ENCODE data around the gene DYNC2H1.

DYNC2H1 gene

DNA sequence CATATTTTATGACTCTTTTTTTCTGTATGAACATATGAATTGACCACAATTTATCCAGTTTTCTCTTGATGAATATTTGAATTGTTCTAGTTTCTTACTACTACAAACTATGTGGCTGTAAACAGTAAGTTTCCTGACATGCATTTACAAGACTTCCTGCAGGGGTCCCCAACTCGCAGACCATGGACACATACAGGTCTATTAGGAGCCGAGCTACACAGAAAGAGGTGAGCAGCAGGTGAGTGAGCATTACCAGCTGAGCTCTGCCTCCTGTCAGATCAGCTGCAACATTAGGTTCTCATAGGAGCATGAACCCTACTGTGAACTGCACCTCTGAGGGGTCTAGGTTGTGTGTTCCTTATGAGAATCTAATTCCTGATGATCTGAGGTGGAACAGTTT is 379.4 kb downstream of the DYNC2H1 start:
- no peak overlapping the region for H3K4me3 ChIP-seq (ENCODE audit: insufficient read depth, low read depth, low read length, poor library complexity, severe bottlenecking)
- H3K27ac ChIP-seq (ENCODE audit: insufficient read depth, low read length, poor library complexity, severe bottlenecking): no peak overlapping the region
- H3K9me3 ChIP-seq (ENCODE audit: control insufficient read depth, low read length): no peaks in the 10 kb centered on the region
- H3K36me3 ChIP-seq (ENCODE audit: control insufficient read depth, insufficient read depth, low read length): no peaks in the 10 kb centered on the region
- no peaks in the 10 kb centered on the region for H3K27me3 ChIP-seq (replicated peaks; ENCODE audit: control insufficient read depth, insufficient read depth, low read length, poor library complexity, severe bottlenecking)
- DNase-seq: no peak
- no peaks in the 10 kb centered on the region for H3K4me1 ChIP-seq (ENCODE audit: control insufficient read depth, insufficient read depth, low read length, poor library complexity, severe bottlenecking)

DNA sequence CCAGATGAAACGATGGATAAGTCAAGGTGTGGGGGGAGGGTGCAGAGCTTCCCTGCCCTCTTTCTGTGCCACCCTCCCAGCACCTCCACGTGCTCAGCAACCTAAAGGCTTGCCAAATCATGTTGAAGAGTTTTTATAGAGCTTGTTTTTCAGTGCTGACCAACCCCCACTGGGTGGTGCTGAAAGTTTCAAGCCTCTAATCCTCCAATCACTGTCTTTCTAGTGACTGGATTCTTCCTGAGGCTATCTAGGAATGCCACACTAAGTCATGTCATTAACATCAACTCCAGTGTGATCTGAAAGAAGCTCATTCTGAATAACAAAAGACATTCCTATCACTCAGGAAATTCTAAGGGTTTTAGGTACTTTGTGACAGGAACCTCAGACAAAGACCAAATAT is 382.6 kb downstream of the DYNC2H1 start:
- Histone ChIP-seq H3K4me1 (ENCODE audit: control insufficient read depth, insufficient read depth, low read length, poor library complexity, severe bottlenecking) (no peaks in the 10 kb centered on the region), H3K27ac (ENCODE audit: insufficient read depth, low read length, poor library complexity, severe bottlenecking) (no peak overlapping the region), H3K36me3 (ENCODE audit: control insufficient read depth, insufficient read depth, low read length) (no peaks in the 10 kb centered on the region), H3K27me3 (replicated peaks; ENCODE audit: control insufficient read depth, insufficient read depth, low read length, poor library complexity, severe bottlenecking) (no peaks in the 10 kb centered on the region), H3K4me3 (ENCODE audit: insufficient read depth, low read depth, low read length, poor library complexity, severe bottlenecking) (no peak overlapping the region), H3K9me3 (ENCODE audit: control insufficient read depth, low read length) (no peaks in the 10 kb centered on the region)
- no peak for DNase-seq

DNA sequence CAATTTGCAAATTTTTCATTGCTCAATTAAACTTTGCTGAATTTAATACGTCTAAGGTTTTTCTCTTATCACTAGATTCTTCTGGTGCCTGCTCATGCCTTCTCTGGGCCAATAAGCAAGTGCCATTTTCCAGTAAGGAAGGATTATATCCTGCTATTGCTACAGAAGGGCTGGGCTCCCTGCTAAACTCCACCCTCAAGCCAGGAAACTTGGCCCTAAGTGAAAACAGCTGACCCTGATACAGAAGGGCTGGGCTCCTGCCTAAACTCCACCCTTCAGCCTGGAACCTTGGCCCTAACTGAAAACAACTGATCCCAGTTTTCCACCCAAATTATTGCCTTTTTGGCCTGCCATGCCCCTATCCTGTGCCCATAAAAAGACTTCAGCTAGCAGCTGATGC is 385.3 kb downstream of the DYNC2H1 start:
- DNase-seq: no peak
- no peaks in the 10 kb centered on the region for H3K36me3 ChIP-seq (ENCODE audit: control insufficient read depth, insufficient read depth, low read length)
- no peak overlapping the region for H3K27ac ChIP-seq (ENCODE audit: insufficient read depth, low read length, poor library complexity, severe bottlenecking)
- no peak overlapping the region for H3K4me3 ChIP-seq (ENCODE audit: insufficient read depth, low read depth, low read length, poor library complexity, severe bottlenecking)
- no peaks in the 10 kb centered on the region for H3K4me1 ChIP-seq (ENCODE audit: control insufficient read depth, insufficient read depth, low read length, poor library complexity, severe bottlenecking)
- H3K9me3 ChIP-seq (ENCODE audit: control insufficient read depth, low read length): no peaks in the 10 kb centered on the region
- no peaks in the 10 kb centered on the region for H3K27me3 ChIP-seq (replicated peaks; ENCODE audit: control insufficient read depth, insufficient read depth, low read length, poor library complexity, severe bottlenecking)

DNA sequence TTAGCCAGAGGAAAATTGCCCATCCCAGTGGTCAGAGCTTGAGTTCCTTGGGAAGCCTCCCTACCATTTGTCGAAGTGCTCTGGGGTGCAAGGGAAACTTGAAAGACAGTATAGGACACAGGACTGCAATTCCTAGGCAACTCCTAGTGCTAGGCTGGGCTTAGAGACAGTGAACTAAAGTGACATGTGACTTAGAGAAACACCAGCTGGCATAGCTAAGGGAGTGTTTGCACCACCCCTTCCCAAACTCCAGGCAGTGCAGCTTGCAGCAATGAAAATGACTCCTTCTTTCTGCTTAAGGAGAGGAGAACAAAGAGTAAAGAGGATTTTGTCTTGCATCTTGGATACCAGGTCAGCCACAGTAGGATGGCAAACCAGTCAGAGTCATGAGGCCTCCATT is 388.0 kb downstream of the DYNC2H1 start:
- no peaks in the 10 kb centered on the region for H3K9me3 ChIP-seq (ENCODE audit: control insufficient read depth, low read length)
- no peak overlapping the region for H3K4me3 ChIP-seq (ENCODE audit: insufficient read depth, low read depth, low read length, poor library complexity, severe bottlenecking)
- no peaks in the 10 kb centered on the region for H3K27me3 ChIP-seq (replicated peaks; ENCODE audit: control insufficient read depth, insufficient read depth, low read length, poor library complexity, severe bottlenecking)
- H3K36me3 ChIP-seq (ENCODE audit: control insufficient read depth, insufficient read depth, low read length): no peaks in the 10 kb centered on the region
- DNase-seq: no peak
- H3K27ac ChIP-seq (ENCODE audit: insufficient read depth, low read length, poor library complexity, severe bottlenecking): no peak overlapping the region
- no peaks in the 10 kb centered on the region for H3K4me1 ChIP-seq (ENCODE audit: control insufficient read depth, insufficient read depth, low read length, poor library complexity, severe bottlenecking)

DNA sequence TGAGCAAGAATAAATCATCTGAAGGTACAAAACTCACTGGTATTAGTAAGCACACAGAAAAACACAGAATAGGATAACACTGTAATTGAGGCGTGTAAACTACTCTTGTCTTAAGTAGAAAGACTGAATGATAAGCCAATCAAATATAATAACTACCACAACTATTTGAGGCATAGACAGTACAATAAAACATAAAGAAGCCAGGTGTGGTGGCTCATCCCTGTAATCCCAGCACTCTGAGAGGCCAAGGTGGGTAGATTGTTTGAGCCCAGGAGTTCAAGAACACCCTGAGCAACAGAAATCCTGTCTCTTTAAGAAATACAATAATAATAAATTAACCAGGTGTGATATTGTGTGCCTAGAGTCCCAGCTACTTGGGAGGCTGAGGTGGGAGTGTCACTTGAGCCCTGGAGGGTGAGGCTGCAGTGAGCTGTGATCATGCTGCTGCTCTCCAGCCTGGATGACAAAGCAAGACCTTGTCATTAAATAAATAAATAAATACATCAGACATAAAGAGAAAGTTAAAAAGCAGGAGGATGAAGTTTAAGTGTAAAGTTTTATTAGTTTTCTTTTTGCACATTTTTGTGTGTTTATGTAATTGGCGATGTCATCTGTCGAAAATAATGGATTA is 390.6 kb downstream of the DYNC2H1 start:
- Histone ChIP-seq H3K4me3 (ENCODE audit: insufficient read depth, low read depth, low read length, poor library complexity, severe bottlenecking) (no peak overlapping the region), H3K27me3 (replicated peaks; ENCODE audit: control insufficient read depth, insufficient read depth, low read length, poor library complexity, severe bottlenecking) (no peaks in the 10 kb centered on the region), H3K4me1 (ENCODE audit: control insufficient read depth, insufficient read depth, low read length, poor library complexity, severe bottlenecking) (no peaks in the 10 kb centered on the region), H3K36me3 (ENCODE audit: control insufficient read depth, insufficient read depth, low read length) (no peaks in the 10 kb centered on the region), H3K27ac (ENCODE audit: insufficient read depth, low read length, poor library complexity, severe bottlenecking) (no peak overlapping the region), H3K9me3 (ENCODE audit: control insufficient read depth, low read length) (no peaks in the 10 kb centered on the region)
- no peak for DNase-seq

DNA sequence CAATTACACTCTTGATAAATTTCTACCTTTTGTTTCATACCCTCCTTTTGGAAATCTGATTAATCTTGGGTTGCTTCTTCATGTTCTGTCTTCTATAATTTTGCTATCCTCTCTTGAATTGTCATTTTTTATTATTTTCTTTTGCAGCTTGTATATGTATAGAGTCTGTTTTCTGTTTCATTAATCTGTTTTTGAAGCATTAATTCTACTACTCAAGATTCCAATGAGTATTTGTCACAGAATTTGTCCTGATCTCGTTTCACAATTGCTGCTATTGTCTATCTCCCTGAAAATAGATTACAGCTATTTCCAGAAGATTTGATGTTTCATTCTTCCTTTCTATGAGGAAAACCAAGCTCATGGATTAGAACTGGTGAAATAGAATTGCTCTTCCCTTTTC is 406.1 kb downstream of the DYNC2H1 start:
- DNase-seq: no peak
- Histone ChIP-seq H3K27ac (ENCODE audit: insufficient read depth, low read length, poor library complexity, severe bottlenecking) (no peak overlapping the region), H3K36me3 (ENCODE audit: control insufficient read depth, insufficient read depth, low read length) (no peaks in the 10 kb centered on the region), H3K27me3 (replicated peaks; ENCODE audit: control insufficient read depth, insufficient read depth, low read length, poor library complexity, severe bottlenecking) (no peaks in the 10 kb centered on the region), H3K9me3 (ENCODE audit: control insufficient read depth, low read length) (no peaks in the 10 kb centered on the region), H3K4me1 (ENCODE audit: control insufficient read depth, insufficient read depth, low read length, poor library complexity, severe bottlenecking) (no peaks in the 10 kb centered on the region), H3K4me3 (ENCODE audit: insufficient read depth, low read depth, low read length, poor library complexity, severe bottlenecking) (no peak overlapping the region)

DNA sequence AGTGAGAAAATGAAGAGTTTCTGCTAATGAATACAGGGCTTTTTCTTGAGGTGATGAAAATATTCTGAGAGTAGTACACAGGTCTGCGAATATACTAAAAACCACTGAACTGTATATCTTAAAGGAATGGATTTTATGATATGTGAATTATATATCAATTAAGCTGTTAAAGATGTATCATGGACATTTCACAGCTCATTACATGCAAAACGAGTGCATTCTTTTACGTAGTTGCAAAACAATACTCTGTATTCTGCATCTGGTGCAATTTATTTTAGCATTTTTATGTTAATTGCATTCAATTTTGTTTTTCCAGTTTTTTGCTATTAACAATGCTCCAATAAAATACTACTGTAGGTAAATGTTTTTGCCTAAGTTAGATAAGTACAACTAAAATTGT is 411.6 kb downstream of the DYNC2H1 start:
- Histone ChIP-seq H3K4me3 (ENCODE audit: insufficient read depth, low read depth, low read length, poor library complexity, severe bottlenecking) (no peak overlapping the region), H3K27ac (ENCODE audit: insufficient read depth, low read length, poor library complexity, severe bottlenecking) (no peak overlapping the region), H3K27me3 (replicated peaks; ENCODE audit: control insufficient read depth, insufficient read depth, low read length, poor library complexity, severe bottlenecking) (no peaks in the 10 kb centered on the region), H3K36me3 (ENCODE audit: control insufficient read depth, insufficient read depth, low read length) (no peaks in the 10 kb centered on the region), H3K9me3 (ENCODE audit: control insufficient read depth, low read length) (no peaks in the 10 kb centered on the region), H3K4me1 (ENCODE audit: control insufficient read depth, insufficient read depth, low read length, poor library complexity, severe bottlenecking) (no peaks in the 10 kb centered on the region)
- DNase-seq: no peak

DNA sequence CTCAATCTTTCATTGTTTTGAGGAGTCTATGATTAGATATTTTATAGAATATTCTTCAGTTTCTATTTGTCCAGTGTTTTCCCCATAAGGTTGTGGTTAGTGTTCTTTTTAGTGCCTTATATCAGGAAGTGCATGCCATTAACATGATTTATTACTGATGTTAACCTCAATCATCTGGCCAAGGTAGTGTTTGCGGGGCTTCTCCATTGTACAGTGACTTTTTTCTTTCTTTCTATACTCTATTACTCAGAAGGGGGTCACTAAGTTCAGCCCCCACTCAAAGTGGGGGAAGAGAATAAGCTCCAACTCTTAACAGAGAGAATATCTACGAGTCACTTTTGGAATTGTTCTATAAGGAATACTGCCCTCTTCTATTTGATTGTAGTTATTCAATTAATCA is 415.8 kb downstream of the DYNC2H1 start:
- Histone ChIP-seq H3K27ac (ENCODE audit: insufficient read depth, low read length, poor library complexity, severe bottlenecking) (no peak overlapping the region), H3K27me3 (replicated peaks; ENCODE audit: control insufficient read depth, insufficient read depth, low read length, poor library complexity, severe bottlenecking) (no peaks in the 10 kb centered on the region), H3K9me3 (ENCODE audit: control insufficient read depth, low read length) (no peaks in the 10 kb centered on the region), H3K4me1 (ENCODE audit: control insufficient read depth, insufficient read depth, low read length, poor library complexity, severe bottlenecking) (no peaks in the 10 kb centered on the region), H3K4me3 (ENCODE audit: insufficient read depth, low read depth, low read length, poor library complexity, severe bottlenecking) (no peak overlapping the region), H3K36me3 (ENCODE audit: control insufficient read depth, insufficient read depth, low read length) (no peaks in the 10 kb centered on the region)
- DNase-seq: no peak

DNA sequence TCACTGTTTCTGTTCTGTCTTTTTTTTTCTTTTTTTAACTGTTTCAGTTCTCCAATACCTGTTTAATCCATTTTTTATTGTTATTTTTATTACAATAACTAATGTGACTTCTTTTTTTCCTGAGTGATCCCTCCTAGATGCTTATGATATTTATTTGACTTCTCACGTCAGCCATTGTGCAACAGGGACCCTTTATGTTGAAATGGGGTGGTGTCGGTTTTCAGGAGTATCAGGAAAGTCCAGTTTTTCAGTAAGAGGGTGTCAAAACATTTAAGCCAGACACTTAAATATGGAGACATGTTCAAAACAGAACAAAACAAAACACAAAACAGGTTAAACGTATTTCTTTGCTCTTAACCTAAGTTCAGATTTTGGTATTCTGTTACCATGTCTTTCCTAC is 418.8 kb downstream of the DYNC2H1 start:
- H3K27me3 ChIP-seq (replicated peaks; ENCODE audit: control insufficient read depth, insufficient read depth, low read length, poor library complexity, severe bottlenecking): no peaks in the 10 kb centered on the region
- no peaks in the 10 kb centered on the region for H3K4me1 ChIP-seq (ENCODE audit: control insufficient read depth, insufficient read depth, low read length, poor library complexity, severe bottlenecking)
- no peak overlapping the region for H3K27ac ChIP-seq (ENCODE audit: insufficient read depth, low read length, poor library complexity, severe bottlenecking)

DNA sequence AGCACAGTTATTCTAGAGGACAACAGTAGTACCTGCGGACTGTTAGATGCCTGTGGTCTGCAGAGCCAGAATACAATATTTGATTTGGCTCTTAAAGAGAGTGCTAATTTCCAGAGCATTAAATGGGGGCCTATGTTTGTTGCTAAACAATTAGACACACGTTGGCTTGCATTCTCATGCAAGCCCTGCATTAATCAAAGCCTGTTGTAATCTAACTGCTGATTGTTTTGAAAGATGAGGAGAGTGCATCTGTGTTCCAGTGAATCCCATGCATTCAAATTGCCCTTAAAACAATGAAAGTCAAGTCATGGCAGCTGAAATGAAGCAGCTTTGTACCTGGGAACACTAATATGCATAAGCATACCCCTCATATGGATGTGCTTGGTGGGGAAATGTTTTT is 419.4 kb downstream of the DYNC2H1 start:
- DNase-seq: no peak
- H3K36me3 ChIP-seq (ENCODE audit: control insufficient read depth, insufficient read depth, low read length): no peaks in the 10 kb centered on the region
- no peak overlapping the region for H3K4me3 ChIP-seq (ENCODE audit: insufficient read depth, low read depth, low read length, poor library complexity, severe bottlenecking)
- no peaks in the 10 kb centered on the region for H3K4me1 ChIP-seq (ENCODE audit: control insufficient read depth, insufficient read depth, low read length, poor library complexity, severe bottlenecking)
- H3K27me3 ChIP-seq (replicated peaks; ENCODE audit: control insufficient read depth, insufficient read depth, low read length, poor library complexity, severe bottlenecking): no peaks in the 10 kb centered on the region
- no peaks in the 10 kb centered on the region for H3K9me3 ChIP-seq (ENCODE audit: control insufficient read depth, low read length)
- H3K27ac ChIP-seq (ENCODE audit: insufficient read depth, low read length, poor library complexity, severe bottlenecking): no peak overlapping the region

More for the DNA sequence above, 418.8 kb downstream of the DYNC2H1 start:
- H3K4me3 ChIP-seq (ENCODE audit: insufficient read depth, low read depth, low read length, poor library complexity, severe bottlenecking): no peak overlapping the region
- no peak for DNase-seq
- H3K36me3 ChIP-seq (ENCODE audit: control insufficient read depth, insufficient read depth, low read length): no peaks in the 10 kb centered on the region
- H3K9me3 ChIP-seq (ENCODE audit: control insufficient read depth, low read length): no peaks in the 10 kb centered on the region

Data from effector memory CD4-positive, alpha-beta T cell (primary cell).